Liver (tissue), 9 donors: ENCODE results near the gene ZFYVE26. TPM values are rescaled to one million over a fixed set of nuclear protein-coding genes. Genes with fewer than 3 reads are reported as not detected.

Source experiments
- DNase-seq: peaks from one replicate; pipeline ENCODE4 v3.0.0-alpha.2; 2017; ENCODE audit warnings: low spot score
- H3K27ac ChIP-seq, 2 donors: one replicate each; pipeline ENCODE4 v1.7.0; 2013; ENCODE audit warnings: inconsistent platforms in 2 of 2, low read length in 2 of 2, control low read depth in 1 of 2, low read depth in 1 of 2, mild to moderate bottlenecking in 1 of 2
- H3K27me3 ChIP-seq, 4 donors: one replicate each; pipeline versions ENCODE4 v1.6.1 to v1.7.0; 2013; ENCODE audit warnings: low read length in 3 of 4, inconsistent platforms in 1 of 4, mild to moderate bottlenecking in 1 of 4, moderate library complexity in 1 of 4; ENCODE audit not compliant: control insufficient read depth in 4 of 4, insufficient read depth in 4 of 4
- H3K36me3 ChIP-seq, 4 donors: one replicate each; pipeline versions ENCODE4 v1.6.1 to v1.7.0; 2013; ENCODE audit warnings: low read length in 3 of 4, mild to moderate bottlenecking in 3 of 4, low read depth in 1 of 4, moderate library complexity in 1 of 4; ENCODE audit not compliant: control insufficient read depth in 4 of 4, insufficient read depth in 3 of 4
- H3K4me1 ChIP-seq, 4 donors: one replicate each; pipeline versions ENCODE4 v1.6.1 to v1.7.0; 2013; ENCODE audit warnings: low read length in 3 of 4, mild to moderate bottlenecking in 3 of 4, moderate library complexity in 1 of 4; ENCODE audit not compliant: control insufficient read depth in 4 of 4, insufficient read depth in 4 of 4
- H3K4me3 ChIP-seq, 3 donors: one replicate each; pipeline versions ENCODE4 v1.6.1 to v1.7.0; 2013; ENCODE audit warnings: low read length in 3 of 3, control low read depth in 1 of 3, low read depth in 1 of 3, mild to moderate bottlenecking in 1 of 3
- H3K9ac ChIP-seq, 2 donors: one replicate each; pipeline ENCODE4 v1.7.0; 2013; ENCODE audit warnings: low read length in 2 of 2, mild to moderate bottlenecking in 2 of 2, moderate library complexity in 2 of 2, control low read depth in 1 of 2, low read depth in 1 of 2
- H3K9me3 ChIP-seq, 4 donors: one replicate each; pipeline versions ENCODE4 v1.6.1 to v1.7.0; 2013; ENCODE audit warnings: low read length in 3 of 4; ENCODE audit not compliant: control insufficient read depth in 4 of 4
- ATF3 ChIP-seq: IDR thresholded peaks from 2 replicates; pipeline ENCODE4 v1.6.1; 2016; ENCODE audit warnings: antibody characterized with exemption
- FOXA2 ChIP-seq: IDR thresholded peaks from 2 replicates; pipeline ENCODE4 v1.6.1; 2016; ENCODE audit warnings: antibody characterized with exemption
- HNF4A ChIP-seq, 2 donors: conservative IDR thresholded peaks; 2 replicates each; pipeline ENCODE4 v1.6.1; 2016; ENCODE audit warnings: antibody characterized with exemption in 2 of 2, mild to moderate bottlenecking in 2 of 2
- MAX ChIP-seq: IDR thresholded peaks from 2 replicates; pipeline ENCODE4 v1.6.1; 2016; ENCODE audit warnings: antibody characterized with exemption
- SP1 ChIP-seq: IDR thresholded peaks from 2 replicates; pipeline ENCODE4 v1.6.1; 2018; ENCODE audit warnings: antibody characterized with exemption, mild to moderate bottlenecking
- YY1 ChIP-seq: IDR thresholded peaks from 2 replicates; pipeline ENCODE4 v1.6.1; 2016; ENCODE audit warnings: antibody characterized with exemption, mild to moderate bottlenecking
- WGBS: extraction: QIAGEN DNeasy Blood & Tissue Kit; methylation state at CpG from one replicate; pipeline ENCODE4 v1.1.7; 2013; 5-methylcytosine and 5-hydroxymethylcytosine counted together
- polyA plus RNA-seq, 2 donors: library from polyadenylated mRNA; stranded (reverse) in 1 of 2; unstranded in 1 of 2; fragments of 200-250 nt in 1 of 2; fragments of >200 nt in 1 of 2; fragmentation: Nextera tagmentation in 1 of 2; extraction: Ambion mirVana in 1 of 2; gene quantifications; one replicate each; pipeline versions ENCODE4 v1.2.1 to v1.2.3, GENCODE V29; 2013 to 2015
- total RNA-seq, 2 donors: library from RNA; depleted of rRNA; stranded (reverse); fragments of >200 nt; gene quantifications; one replicate each; pipeline ENCODE4 v1.2.3, GENCODE V29; 2014
- TF ChIP-seq, protein P1 (sequence below): fragments of 150-350 bp; IDR thresholded peaks from 2 replicates; pipeline ENCODE4 v1.5.1; 2017; ENCODE audit warnings: improper control_type of control experiment, low read depth, low read length; ENCODE audit not compliant: missing input control
- TF ChIP-seq, protein P2 (sequence below): IDR thresholded peaks from 2 replicates; pipeline ENCODE4 v1.6.1; 2016; ENCODE audit warnings: antibody characterized with exemption
- TF ChIP-seq, protein P3 (sequence below): IDR thresholded peaks from 2 replicates; pipeline ENCODE4 v1.6.1; 2016; ENCODE audit warnings: antibody characterized with exemption, mild to moderate bottlenecking
- donor health status: healthy.
- donor health status: healthy.
- donor health status: healthy.
- donor health status: healthy.
- donor health status: healthy.

Gene ZFYVE26
- total and polyA plus RNA-seq, 4 donors, result 2.4 to 17.2 (median 7.7) TPM

- Histone ChIP-seq H3K27me3 (no peaks in the 10 kb centered on the region), H3K36me3 (no peaks in the 10 kb centered on the region), H3K4me1 (no peaks in the 10 kb centered on the region), H3K9ac (no peak overlapping the region), H3K9me3 (no peaks in the 10 kb centered on the region), H3K27ac (no peak overlapping the region), H3K4me3 (no peak overlapping the region)
- no peak for DNase-seq
- WGBS, result 95% methylated on average over 9 of the region's 9 CpGs
- TF ChIP-seq, protein P1, sequence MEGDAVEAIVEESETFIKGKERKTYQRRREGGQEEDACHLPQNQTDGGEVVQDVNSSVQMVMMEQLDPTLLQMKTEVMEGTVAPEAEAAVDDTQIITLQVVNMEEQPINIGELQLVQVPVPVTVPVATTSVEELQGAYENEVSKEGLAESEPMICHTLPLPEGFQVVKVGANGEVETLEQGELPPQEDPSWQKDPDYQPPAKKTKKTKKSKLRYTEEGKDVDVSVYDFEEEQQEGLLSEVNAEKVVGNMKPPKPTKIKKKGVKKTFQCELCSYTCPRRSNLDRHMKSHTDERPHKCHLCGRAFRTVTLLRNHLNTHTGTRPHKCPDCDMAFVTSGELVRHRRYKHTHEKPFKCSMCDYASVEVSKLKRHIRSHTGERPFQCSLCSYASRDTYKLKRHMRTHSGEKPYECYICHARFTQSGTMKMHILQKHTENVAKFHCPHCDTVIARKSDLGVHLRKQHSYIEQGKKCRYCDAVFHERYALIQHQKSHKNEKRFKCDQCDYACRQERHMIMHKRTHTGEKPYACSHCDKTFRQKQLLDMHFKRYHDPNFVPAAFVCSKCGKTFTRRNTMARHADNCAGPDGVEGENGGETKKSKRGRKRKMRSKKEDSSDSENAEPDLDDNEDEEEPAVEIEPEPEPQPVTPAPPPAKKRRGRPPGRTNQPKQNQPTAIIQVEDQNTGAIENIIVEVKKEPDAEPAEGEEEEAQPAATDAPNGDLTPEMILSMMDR, result no peak
- no peak for TF ChIP-seq MAX
- TF ChIP-seq HNF4A (conservative IDR thresholded peaks at IDR 0.05), result no peak
- no peak for TF ChIP-seq FOXA2
These were observed 35.5 kb upstream of the ZFYVE26 start for GRCh38 chr14:67851785-67852410.

- TF ChIP-seq, protein P2, sequence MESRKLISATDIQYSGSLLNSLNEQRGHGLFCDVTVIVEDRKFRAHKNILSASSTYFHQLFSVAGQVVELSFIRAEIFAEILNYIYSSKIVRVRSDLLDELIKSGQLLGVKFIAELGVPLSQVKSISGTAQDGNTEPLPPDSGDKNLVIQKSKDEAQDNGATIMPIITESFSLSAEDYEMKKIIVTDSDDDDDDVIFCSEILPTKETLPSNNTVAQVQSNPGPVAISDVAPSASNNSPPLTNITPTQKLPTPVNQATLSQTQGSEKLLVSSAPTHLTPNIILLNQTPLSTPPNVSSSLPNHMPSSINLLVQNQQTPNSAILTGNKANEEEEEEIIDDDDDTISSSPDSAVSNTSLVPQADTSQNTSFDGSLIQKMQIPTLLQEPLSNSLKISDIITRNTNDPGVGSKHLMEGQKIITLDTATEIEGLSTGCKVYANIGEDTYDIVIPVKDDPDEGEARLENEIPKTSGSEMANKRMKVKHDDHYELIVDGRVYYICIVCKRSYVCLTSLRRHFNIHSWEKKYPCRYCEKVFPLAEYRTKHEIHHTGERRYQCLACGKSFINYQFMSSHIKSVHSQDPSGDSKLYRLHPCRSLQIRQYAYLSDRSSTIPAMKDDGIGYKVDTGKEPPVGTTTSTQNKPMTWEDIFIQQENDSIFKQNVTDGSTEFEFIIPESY, result no peak
- TF ChIP-seq YY1 (no peak), SP1 (no peak), ATF3 (no peak)
- TF ChIP-seq, protein P3, sequence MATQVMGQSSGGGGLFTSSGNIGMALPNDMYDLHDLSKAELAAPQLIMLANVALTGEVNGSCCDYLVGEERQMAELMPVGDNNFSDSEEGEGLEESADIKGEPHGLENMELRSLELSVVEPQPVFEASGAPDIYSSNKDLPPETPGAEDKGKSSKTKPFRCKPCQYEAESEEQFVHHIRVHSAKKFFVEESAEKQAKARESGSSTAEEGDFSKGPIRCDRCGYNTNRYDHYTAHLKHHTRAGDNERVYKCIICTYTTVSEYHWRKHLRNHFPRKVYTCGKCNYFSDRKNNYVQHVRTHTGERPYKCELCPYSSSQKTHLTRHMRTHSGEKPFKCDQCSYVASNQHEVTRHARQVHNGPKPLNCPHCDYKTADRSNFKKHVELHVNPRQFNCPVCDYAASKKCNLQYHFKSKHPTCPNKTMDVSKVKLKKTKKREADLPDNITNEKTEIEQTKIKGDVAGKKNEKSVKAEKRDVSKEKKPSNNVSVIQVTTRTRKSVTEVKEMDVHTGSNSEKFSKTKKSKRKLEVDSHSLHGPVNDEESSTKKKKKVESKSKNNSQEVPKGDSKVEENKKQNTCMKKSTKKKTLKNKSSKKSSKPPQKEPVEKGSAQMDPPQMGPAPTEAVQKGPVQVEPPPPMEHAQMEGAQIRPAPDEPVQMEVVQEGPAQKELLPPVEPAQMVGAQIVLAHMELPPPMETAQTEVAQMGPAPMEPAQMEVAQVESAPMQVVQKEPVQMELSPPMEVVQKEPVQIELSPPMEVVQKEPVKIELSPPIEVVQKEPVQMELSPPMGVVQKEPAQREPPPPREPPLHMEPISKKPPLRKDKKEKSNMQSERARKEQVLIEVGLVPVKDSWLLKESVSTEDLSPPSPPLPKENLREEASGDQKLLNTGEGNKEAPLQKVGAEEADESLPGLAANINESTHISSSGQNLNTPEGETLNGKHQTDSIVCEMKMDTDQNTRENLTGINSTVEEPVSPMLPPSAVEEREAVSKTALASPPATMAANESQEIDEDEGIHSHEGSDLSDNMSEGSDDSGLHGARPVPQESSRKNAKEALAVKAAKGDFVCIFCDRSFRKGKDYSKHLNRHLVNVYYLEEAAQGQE, result no peak
- no peak for DNase-seq
- H3K9ac ChIP-seq, result no peak overlapping the region
- no peak overlapping the region for H3K27ac ChIP-seq
- H3K36me3 ChIP-seq, result no peaks in the 10 kb centered on the region
- no peak overlapping the region for H3K4me3 ChIP-seq
- 96% methylated on average over 9 of the region's 9 CpGs for WGBS
- H3K27me3 ChIP-seq, result no peaks in the 10 kb centered on the region
- H3K4me1 ChIP-seq, result no peaks in the 10 kb centered on the region
- no peaks in the 10 kb centered on the region for H3K9me3 ChIP-seq
These were observed 33.9 kb upstream of the ZFYVE26 start for GRCh38 chr14:67850066-67850830.
